ENCODE data around the gene CD47. TPM values are rescaled to one million over a fixed set of nuclear protein-coding genes. Genes with fewer than 3 reads are reported as not detected.

Gene CD47
- total RNA-seq, 1 experiment from 2014 or later: 42.5 TPM

DNA sequence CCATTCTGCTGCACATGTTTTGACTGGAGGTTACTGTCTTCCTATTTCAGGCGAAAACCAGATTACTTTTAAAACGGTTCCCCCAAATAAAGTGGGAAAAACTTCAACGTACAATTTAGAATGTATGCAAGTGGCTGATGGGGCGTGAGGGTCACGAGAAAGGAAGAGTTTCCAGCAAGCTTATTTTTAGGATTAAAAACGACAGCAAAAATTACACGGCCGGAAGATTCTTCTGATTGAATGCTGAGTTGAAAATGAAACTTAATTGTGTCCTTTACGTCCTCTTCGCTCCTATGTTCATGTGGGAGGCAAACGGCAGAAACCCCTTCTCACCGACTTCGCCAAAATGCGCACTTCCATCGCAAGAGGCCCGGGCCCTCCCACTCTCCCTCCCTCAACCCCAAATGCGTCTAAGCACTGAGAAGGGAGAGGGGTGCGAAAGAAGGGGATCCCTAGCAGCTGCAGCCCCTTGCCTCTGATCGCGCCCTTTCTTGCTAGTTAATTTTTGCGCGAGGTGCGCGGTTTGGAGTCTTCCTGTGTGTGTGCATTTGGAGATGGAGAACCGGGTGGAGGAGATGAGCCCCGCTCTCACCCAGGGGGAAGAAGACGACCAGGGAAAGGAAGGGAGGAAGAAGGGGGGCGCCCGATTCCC is 656 bp downstream of the CD47 start:
- H3K27ac ChIP-seq (ENCODE audit: low read depth, low read length): peak overlapping the region; percentile 57; the same call in 1 of the 2 replicates
- peak overlapping the region; percentile 83 for H3K4me2 ChIP-seq (ENCODE audit: low read length)
- POLR2A ChIA-PET: interaction anchor here (1.4 kb wide), 1 partner anchor 370 kb away, joined by 3 read pairs; no protein-coding TSS in a partner anchor
- H3K4me3 ChIP-seq (replicated peaks in 1 of 2; ENCODE audit: low read depth in 1 of 2, low read length in 2 of 2): peak overlapping the region; percentile 67 to 72
- BruUV-seq (replicated peaks): TSS peak; percentile 39
- H2AFZ ChIP-seq (ENCODE audit: low read depth, low read length, poor library complexity, severe bottlenecking): no peak overlapping the region
- H3K9me3 ChIP-seq (ENCODE audit: control insufficient read depth in 1 of 2, insufficient read depth in 1 of 2, low read depth in 1 of 2, low read length in 2 of 2): no peaks in the 10 kb centered on the region
- H3K79me2 ChIP-seq (ENCODE audit: insufficient read depth, low read length): peaks cover 23% of the 10 kb centered on the region
- RAD21 ChIA-PET (ENCODE audit: low non-redundant PET in 1 of 2, low total read pairs in 2 of 2, uncharacterized antibody in 2 of 2, unreplicated experiment in 2 of 2): no interaction called here
- no peaks in the 10 kb centered on the region for H4K20me1 ChIP-seq (ENCODE audit: insufficient read depth)
- intact Hi-C loops (cut with micrococcal nuclease): loop anchor here (5.0 kb wide), 1 partner anchor 163 kb away; no protein-coding TSS in a partner anchor
- CTCF ChIA-PET: no interaction called here
- DNase-seq (ENCODE audit: low read depth, low spot score): no peak
- peak overlapping the region; percentile 77 for H3K9ac ChIP-seq (ENCODE audit: low read length)
- no peaks in the 10 kb centered on the region for H3K9me2 ChIP-seq (ENCODE audit: insufficient read depth)
- TF ChIP-seq REST (IDR thresholded peaks at IDR 0.05; ENCODE audit: low read depth) (no peak), ELF1 (IDR thresholded peaks at IDR 0.05; ENCODE audit: borderline replicate concordance, low read depth) (no peak), SRF (IDR thresholded peaks at IDR 0.05; ENCODE audit: low read depth) (no peak), SIN3A (IDR thresholded peaks at IDR 0.05; ENCODE audit: low read depth) (no peak), EZH2 (IDR thresholded peaks at IDR 0.05) (no peak), ZBTB33 (IDR thresholded peaks at IDR 0.05; ENCODE audit: extremely low read depth, insufficient replicate concordance, low read length) (no peak), ATF3 (IDR thresholded peaks at IDR 0.05) (no peak), POLR2AphosphoS5 (IDR thresholded peaks at IDR 0.05; ENCODE audit: low read depth, low read length) (no peak), EZH2phosphoT487 (IDR thresholded peaks at IDR 0.05; ENCODE audit: borderline replicate concordance) (no peak), POLR2A (IDR thresholded peaks at IDR 0.05; ENCODE audit: borderline replicate concordance, extremely low read depth, insufficient read depth, insufficient read length) (no peak)
- no peaks in the 10 kb centered on the region for H3K27me3 ChIP-seq (ENCODE audit: insufficient read depth, low read length)
- H3K36me3 ChIP-seq (ENCODE audit: control insufficient read depth in 1 of 2, insufficient read depth in 2 of 2, low read length in 2 of 2): no peaks in the 10 kb centered on the region
- H3K4me1 ChIP-seq (ENCODE audit: control insufficient read depth in 1 of 2, insufficient read depth in 2 of 2, low read length in 2 of 2): peaks cover 0 to 19% of the 10 kb centered on the region in 2 experiments; a peak in 2 of 4 replicates
- peak; percentile 23 for ATAC-seq
